SK-N-SH treated with all-trans-retinoic acid at 6 μM for 48 hours (cell line): Measurements from ENCODE around the gene U2SURP.
A peak's percentile ranks its signal among the peaks of the same experiment; 100 is the strongest.

Experiments
- ATAC-seq: fragments of 200-7000 bp; cut with Tn5 transposase; 3 replicates; pipeline ENCODE4 v1.9.1; 2020; ENCODE audit warnings: mild to moderate bottlenecking, moderate library complexity
- ARNTL ChIP-seq: fragments of 450-650 bp; formaldehyde crosslinking; IDR thresholded peaks from 2 replicates; pipeline ENCODE4 v1.5.0; 2020; ENCODE audit warnings: low read depth, mild to moderate bottlenecking, moderate library complexity, borderline replicate concordance
- BACH2 ChIP-seq: fragments of 250-450 bp; sonication (Bioruptor Pico); IDR thresholded peaks from 2 replicates; pipeline ENCODE4 v1.9.0; 2021; ENCODE audit warnings: mild to moderate bottlenecking, borderline replicate concordance
- CREB5 ChIP-seq: fragments of 250-450 bp; sonication (Bioruptor Pico); IDR thresholded peaks from 2 replicates; pipeline ENCODE4 v1.5.1; 2020; ENCODE audit warnings: low read depth, mild to moderate bottlenecking, moderate library complexity
- CSDC2 ChIP-seq: fragments of 250-450 bp; sonication (Bioruptor Pico); IDR thresholded peaks from 2 replicates; pipeline ENCODE4 v1.5.0; 2020; ENCODE audit warnings: mild to moderate bottlenecking, moderate library complexity
- CSRNP3 ChIP-seq: fragments of 250-450 bp; sonication (Bioruptor Pico); IDR thresholded peaks from 2 replicates; pipeline ENCODE4 v1.5.1; 2021; ENCODE audit warnings: mild to moderate bottlenecking, moderate library complexity
- ESRRG ChIP-seq: fragments of 250-450 bp; sonication (Bioruptor Pico); IDR thresholded peaks from 2 replicates; pipeline ENCODE4 v1.6.1; 2021; ENCODE audit warnings: mild to moderate bottlenecking
- ISL1 ChIP-seq: fragments of 250-450 bp; sonication (Bioruptor Pico); IDR thresholded peaks from 2 replicates; pipeline ENCODE4 v2.1.2; 2022; ENCODE audit warnings: mild to moderate bottlenecking, moderate library complexity
- OSR1 ChIP-seq: fragments of 250-450 bp; sonication (Bioruptor Pico); IDR thresholded peaks from 2 replicates; pipeline ENCODE4 v1.8.0; 2022; ENCODE audit warnings: moderate library complexity, mild to moderate bottlenecking, inconsistent platforms
- PATZ1 ChIP-seq: fragments of 250-450 bp; sonication (Bioruptor Pico); IDR thresholded peaks from 2 replicates; pipeline ENCODE4 v1.8.0; 2020; ENCODE audit warnings: mild to moderate bottlenecking, moderate library complexity, borderline replicate concordance
- PPARA ChIP-seq: fragments of 250-450 bp; sonication (Bioruptor Pico); IDR thresholded peaks from 2 replicates; pipeline ENCODE4 v1.5.0; 2020; ENCODE audit warnings: mild to moderate bottlenecking, borderline replicate concordance
- RARB ChIP-seq: fragments of 250-450 bp; sonication (Bioruptor Pico); IDR thresholded peaks from 2 replicates; pipeline ENCODE4 v1.8.0; 2021; ENCODE audit warnings: mild to moderate bottlenecking, moderate library complexity
- TCF4 ChIP-seq: fragments of 250-450 bp; sonication (Bioruptor Pico); IDR thresholded peaks from 2 replicates; pipeline ENCODE4 v1.8.0; 2021; ENCODE audit warnings: mild to moderate bottlenecking, moderate library complexity, borderline replicate concordance
- TOX ChIP-seq: fragments of 250-450 bp; sonication (Bioruptor Pico); IDR thresholded peaks from 2 replicates; pipeline ENCODE4 v1.8.0; 2021; ENCODE audit warnings: mild to moderate bottlenecking, moderate library complexity, borderline replicate concordance
- ZFP3 ChIP-seq: fragments of 250-450 bp; sonication (Bioruptor Pico); IDR thresholded peaks from 2 replicates; pipeline ENCODE4 v1.5.0; 2020; ENCODE audit warnings: mild to moderate bottlenecking, moderate library complexity
- ZNF565 ChIP-seq: fragments of 450-650 bp; formaldehyde crosslinking; conservative IDR thresholded peaks from 2 replicates; pipeline ENCODE4 v1.5.0; 2020; ENCODE audit warnings: low read depth, mild to moderate bottlenecking, moderate library complexity
- ZNF70 ChIP-seq: fragments of 450-650 bp; formaldehyde crosslinking; IDR thresholded peaks from 2 replicates; pipeline ENCODE4 v1.5.0; 2020; ENCODE audit warnings: mild to moderate bottlenecking, moderate library complexity
- ZNF8 ChIP-seq: fragments of 450-650 bp; formaldehyde crosslinking; IDR thresholded peaks from 2 replicates; pipeline ENCODE4 v1.5.0; 2020; ENCODE audit warnings: mild to moderate bottlenecking, moderate library complexity
- TF ChIP-seq, protein P1 (sequence below): fragments of 250-450 bp; sonication (Bioruptor Pico); IDR thresholded peaks from 2 replicates; pipeline ENCODE4 v1.8.0; 2021; ENCODE audit warnings: low read depth, mild to moderate bottlenecking, moderate library complexity, borderline replicate concordance
- TF ChIP-seq, protein P2 (sequence below): fragments of 250-450 bp; sonication (Bioruptor Pico); IDR thresholded peaks from 2 replicates; pipeline ENCODE4 v1.5.0; 2020; ENCODE audit warnings: mild to moderate bottlenecking, moderate library complexity

The U2SURP gene

GRCh38 chr3:143066033-143066432 is 64.7 kb downstream of the U2SURP start (continued):
- no peak for TF ChIP-seq PATZ1

DNA sequence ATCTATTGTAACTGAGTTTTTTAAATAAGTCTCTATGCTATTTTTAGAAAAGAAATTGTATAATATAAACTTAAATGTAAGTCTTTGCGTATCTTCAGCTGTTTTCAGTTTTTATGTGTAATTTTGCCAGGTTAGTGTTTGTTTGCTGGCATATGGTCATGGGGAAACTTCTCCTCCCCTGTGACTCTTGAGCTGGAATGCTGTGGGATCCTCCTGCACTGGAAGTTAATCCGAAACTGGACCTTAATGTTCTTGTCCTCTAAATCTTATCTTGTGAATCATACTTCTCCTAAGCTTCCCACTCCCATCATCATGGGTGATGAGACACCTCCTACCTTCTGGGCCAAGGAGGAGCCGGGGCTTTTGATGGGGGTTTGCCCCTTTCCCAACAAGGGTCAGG is 65.8 kb downstream of the U2SURP start:
- no peak for ATAC-seq
- TF ChIP-seq RARB (no peak), TCF4 (no peak), ZNF8 (no peak), BACH2 (CRISPR knock-in tag) (no peak), CSDC2 (no peak), ARNTL (CRISPR knock-in tag) (no peak), ISL1 (CRISPR knock-in tag) (no peak), TOX (CRISPR knock-in tag) (no peak)

- no peak for ATAC-seq
- TF ChIP-seq, protein P1, sequence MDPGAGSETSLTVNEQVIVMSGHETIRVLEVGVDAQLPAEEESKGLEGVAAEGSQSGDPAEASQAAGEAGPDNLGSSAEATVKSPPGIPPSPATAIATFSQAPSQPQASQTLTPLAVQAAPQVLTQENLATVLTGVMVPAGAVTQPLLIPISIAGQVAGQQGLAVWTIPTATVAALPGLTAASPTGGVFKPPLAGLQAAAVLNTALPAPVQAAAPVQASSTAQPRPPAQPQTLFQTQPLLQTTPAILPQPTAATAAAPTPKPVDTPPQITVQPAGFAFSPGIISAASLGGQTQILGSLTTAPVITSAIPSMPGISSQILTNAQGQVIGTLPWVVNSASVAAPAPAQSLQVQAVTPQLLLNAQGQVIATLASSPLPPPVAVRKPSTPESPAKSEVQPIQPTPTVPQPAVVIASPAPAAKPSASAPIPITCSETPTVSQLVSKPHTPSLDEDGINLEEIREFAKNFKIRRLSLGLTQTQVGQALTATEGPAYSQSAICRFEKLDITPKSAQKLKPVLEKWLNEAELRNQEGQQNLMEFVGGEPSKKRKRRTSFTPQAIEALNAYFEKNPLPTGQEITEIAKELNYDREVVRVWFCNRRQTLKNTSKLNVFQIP (CRISPR knock-in tag): no peak
Observed at GRCh38 chr3:143068059-143068458, 66.7 kb downstream of the U2SURP start.

DNA sequence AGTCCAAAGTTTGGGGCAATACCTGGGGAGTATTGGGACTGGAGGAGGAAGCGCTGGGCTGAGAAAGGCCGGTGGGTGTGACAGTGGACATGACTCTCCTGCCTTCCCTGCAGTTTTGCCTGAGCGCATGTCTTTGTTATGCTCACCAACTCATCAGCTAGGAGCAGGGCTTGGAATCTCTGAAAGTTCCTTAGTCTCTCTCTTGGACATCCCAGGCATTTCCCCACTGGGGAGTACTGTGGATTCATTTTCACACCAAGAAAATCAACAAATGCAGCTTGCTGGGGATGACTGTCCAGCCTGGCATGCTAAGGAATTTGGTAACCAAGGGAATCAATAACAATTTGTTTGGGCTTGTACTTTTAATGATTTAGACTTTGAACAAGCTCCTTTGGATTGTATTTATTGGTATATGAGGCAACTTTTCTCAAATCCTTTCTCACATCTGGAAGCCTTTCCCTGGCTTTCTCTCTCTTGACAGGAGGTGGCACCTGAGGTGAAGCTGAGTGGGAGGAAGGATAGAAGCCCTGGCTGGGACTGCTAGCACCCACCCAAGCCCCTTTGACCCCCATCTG is 69.7 kb downstream of the U2SURP start:
- TF ChIP-seq PPARA (no peak), CREB5 (CRISPR knock-in tag) (no peak), ZFP3 (CRISPR knock-in tag) (no peak), CSDC2 (no peak), RARB (no peak), ESRRG (no peak), BACH2 (CRISPR knock-in tag) (no peak), OSR1 (CRISPR knock-in tag) (no peak), CSRNP3 (no peak), ARNTL (CRISPR knock-in tag) (no peak), ZNF70 (CRISPR knock-in tag) (no peak), TCF4 (no peak), ZNF8 (no peak), ISL1 (CRISPR knock-in tag) (no peak), ZNF565 (CRISPR knock-in tag) (no peak), TOX (CRISPR knock-in tag) (no peak)
- TF ChIP-seq, protein P2, sequence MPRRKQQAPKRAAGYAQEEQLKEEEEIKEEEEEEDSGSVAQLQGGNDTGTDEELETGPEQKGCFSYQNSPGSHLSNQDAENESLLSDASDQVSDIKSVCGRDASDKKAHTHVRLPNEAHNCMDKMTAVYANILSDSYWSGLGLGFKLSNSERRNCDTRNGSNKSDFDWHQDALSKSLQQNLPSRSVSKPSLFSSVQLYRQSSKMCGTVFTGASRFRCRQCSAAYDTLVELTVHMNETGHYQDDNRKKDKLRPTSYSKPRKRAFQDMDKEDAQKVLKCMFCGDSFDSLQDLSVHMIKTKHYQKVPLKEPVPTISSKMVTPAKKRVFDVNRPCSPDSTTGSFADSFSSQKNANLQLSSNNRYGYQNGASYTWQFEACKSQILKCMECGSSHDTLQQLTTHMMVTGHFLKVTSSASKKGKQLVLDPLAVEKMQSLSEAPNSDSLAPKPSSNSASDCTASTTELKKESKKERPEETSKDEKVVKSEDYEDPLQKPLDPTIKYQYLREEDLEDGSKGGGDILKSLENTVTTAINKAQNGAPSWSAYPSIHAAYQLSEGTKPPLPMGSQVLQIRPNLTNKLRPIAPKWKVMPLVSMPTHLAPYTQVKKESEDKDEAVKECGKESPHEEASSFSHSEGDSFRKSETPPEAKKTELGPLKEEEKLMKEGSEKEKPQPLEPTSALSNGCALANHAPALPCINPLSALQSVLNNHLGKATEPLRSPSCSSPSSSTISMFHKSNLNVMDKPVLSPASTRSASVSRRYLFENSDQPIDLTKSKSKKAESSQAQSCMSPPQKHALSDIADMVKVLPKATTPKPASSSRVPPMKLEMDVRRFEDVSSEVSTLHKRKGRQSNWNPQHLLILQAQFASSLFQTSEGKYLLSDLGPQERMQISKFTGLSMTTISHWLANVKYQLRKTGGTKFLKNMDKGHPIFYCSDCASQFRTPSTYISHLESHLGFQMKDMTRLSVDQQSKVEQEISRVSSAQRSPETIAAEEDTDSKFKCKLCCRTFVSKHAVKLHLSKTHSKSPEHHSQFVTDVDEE (CRISPR knock-in tag): no peak
- peak; percentile 70 for ATAC-seq
